Measurements from ENCODE around the gene CHAF1A. TPM values are rescaled to one million over a fixed set of nuclear protein-coding genes. Genes with fewer than 3 reads are reported as not detected.

Gene CHAF1A
- total and polyA plus RNA-seq, 2 of the 4 experiments (the other 2 are of a cell fraction): 12.4 to 22.9 TPM

- Histone ChIP-seq H3K4me3 (ENCODE audit: insufficient read depth, low read depth, low read length) (no peak overlapping the region), H3K14ac (replicated peaks; ENCODE audit: low read depth, low read length) (no peak overlapping the region), H3K18ac (ENCODE audit: low read depth, low read length) (no peak overlapping the region), H2AFZ (replicated peaks; ENCODE audit: low read length, poor library complexity) (no peak overlapping the region), H3K9me1 (ENCODE audit: insufficient read depth, low read length) (peaks cover 6% of the 10 kb centered on the region; the same call in 1 of the 2 replicates), H3K4me2 (ENCODE audit: low read depth, low read length) (no peak overlapping the region), H3K56ac (ENCODE audit: extremely low read depth, insufficient read depth, low read length) (no peak overlapping the region), H3K27me3 (ENCODE audit: control insufficient read depth, insufficient read depth, low read length) (no peaks in the 10 kb centered on the region), H3K9ac (ENCODE audit: low read depth, low read length) (no peak overlapping the region), H2BK20ac (ENCODE audit: low read depth, low read length) (no peak overlapping the region), H2AK5ac (ENCODE audit: low read depth, low read length) (no peak overlapping the region), H2BK5ac (ENCODE audit: low read depth, low read length, poor library complexity, severe bottlenecking) (no peak overlapping the region), H2BK120ac (ENCODE audit: low read depth, low read length) (no peak overlapping the region), H4K8ac (ENCODE audit: low read depth in 2 of 2, low read length in 2 of 2) (no peak overlapping the region), H3K36me3 (ENCODE audit: control insufficient read depth, insufficient read depth, low read length) (peaks cover 24% of the 10 kb centered on the region), H4K5ac (ENCODE audit: low read depth, low read length) (no peak overlapping the region), H4K91ac (ENCODE audit: insufficient read depth, low read depth, low read length) (no peak overlapping the region), H3K9me3 (ENCODE audit: control insufficient read depth, insufficient read depth, low read length) (no peaks in the 10 kb centered on the region), H3K4ac (ENCODE audit: low read depth, low read length) (no peak overlapping the region), H2BK15ac (ENCODE audit: low read depth, low read length) (no peak overlapping the region), H3K23ac (ENCODE audit: low read depth, low read length) (no peak overlapping the region), H4K20me1 (ENCODE audit: insufficient read depth, low read length) (no peaks in the 10 kb centered on the region), H2AK9ac (replicated peaks; ENCODE audit: low read depth, low read length, poor library complexity) (no peak overlapping the region), H3K27ac (ENCODE audit: insufficient read depth, low read length) (no peak overlapping the region), H3K4me1 (ENCODE audit: control insufficient read depth, insufficient read depth, low read length) (no peaks in the 10 kb centered on the region), H3K79me1 (ENCODE audit: low read depth in 1 of 2, low read length in 2 of 2) (peaks cover 3 to 27% of the 10 kb centered on the region in 2 experiments)
- 87% methylated on average over 5 of the region's 7 CpGs; no CpG with 5 or more reads in 1 of the 2 experiments for WGBS, 2 experiments (ENCODE audit: extremely low coverage in 2 of 2, insufficient read length in 1 of 2)
- BruUV-seq (replicated peaks): no TSS peak
- intact Hi-C loops (cut with micrococcal nuclease): no loop called here
- ATAC-seq (ENCODE audit: low read depth): no peak
- in situ Hi-C loops (cut with MboI; ENCODE audit: low sequenced_read_pairs): no loop called here
- TF ChIP-seq MAZ (IDR thresholded peaks at IDR 0.05; ENCODE audit: borderline replicate concordance, low read depth, low read length) (no peak), CTCF (conservative IDR thresholded peaks at IDR 0.05; ENCODE audit: low read depth, low read length) (no peak), RAD21 (IDR thresholded peaks at IDR 0.05; ENCODE audit: low read length) (no peak), MAFK (IDR thresholded peaks at IDR 0.05; ENCODE audit: low read depth, low read length) (no peak), CHD1 (IDR thresholded peaks at IDR 0.05; ENCODE audit: low read depth, low read length) (no peak), USF2 (IDR thresholded peaks at IDR 0.05; ENCODE audit: low read depth, low read length) (no peak), RCOR1 (IDR thresholded peaks at IDR 0.05; ENCODE audit: insufficient replicate concordance, low read length) (no peak)
- POLR2A ChIA-PET (ENCODE audit: unreplicated experiment): interaction anchor here (0.6 kb wide), 1 partner anchor 1058 kb away, joined by 3 read pairs; no protein-coding TSS in a partner anchor
- DNase-seq: no peak
- dilution Hi-C loops (cut with HindIII; ENCODE audit: low sequenced_read_pairs, unreplicated experiment): no loop called here
- CTCF ChIA-PET: interaction anchor here (0.6 kb wide), 1 partner anchor 32 kb away, joined by 3 read pairs; no protein-coding TSS in a partner anchor
Measured at GRCh38 chr19:4436231-4436630, 33.8 kb downstream of the CHAF1A start.
